ENCODE results near the gene GPSM1. TPM values are rescaled to one million over a fixed set of nuclear protein-coding genes. Genes with fewer than 3 reads are reported as not detected.

GPSM1 gene
- total RNA-seq, 2 experiments from 2014 or later, result 10.6 to 11.3 TPM

GRCh38 chr9:136393531-136393930, 66.2 kb downstream of the GPSM1 start:
- Mint-ChIP-seq H3K4me3 (no peak overlapping the region), H3K36me3 (peaks cover 36% of the 10 kb centered on the region), H3K27ac (no peak overlapping the region), H3K9me3 (no peaks in the 10 kb centered on the region), H3K4me1 (ENCODE audit: low read depth) (peaks cover 9% of the 10 kb centered on the region), H3K27me3 (no peaks in the 10 kb centered on the region)
- ChIA-PET POLR2A (no interaction called here), CTCF (interaction anchor here (0.6 kb wide), 1 partner anchor 31 kb away, joined by 3 read pairs; no protein-coding TSS in a partner anchor)
- intact Hi-C loops (cut with micrococcal nuclease), result no loop called here
- no peak for DNase-seq

GRCh38 chr9:136394312-136395019, 67.1 kb downstream of the GPSM1 start:
- no peak overlapping the region for H3K4me3 Mint-ChIP-seq
- H3K9me3 Mint-ChIP-seq, result no peaks in the 10 kb centered on the region
- ChIA-PET POLR2A (no interaction called here), CTCF (interaction anchor here (0.6 kb wide), 1 partner anchor 32 kb away, joined by 3 read pairs; no protein-coding TSS in a partner anchor)
- peaks cover 17% of the 10 kb centered on the region for H3K4me1 Mint-ChIP-seq (ENCODE audit: low read depth)
- DNase-seq, result no peak
- H3K27ac Mint-ChIP-seq, result no peak overlapping the region
- intact Hi-C loops (cut with micrococcal nuclease), result no loop called here
- peaks cover 37% of the 10 kb centered on the region for H3K36me3 Mint-ChIP-seq
- H3K27me3 Mint-ChIP-seq, result no peaks in the 10 kb centered on the region

DNA sequence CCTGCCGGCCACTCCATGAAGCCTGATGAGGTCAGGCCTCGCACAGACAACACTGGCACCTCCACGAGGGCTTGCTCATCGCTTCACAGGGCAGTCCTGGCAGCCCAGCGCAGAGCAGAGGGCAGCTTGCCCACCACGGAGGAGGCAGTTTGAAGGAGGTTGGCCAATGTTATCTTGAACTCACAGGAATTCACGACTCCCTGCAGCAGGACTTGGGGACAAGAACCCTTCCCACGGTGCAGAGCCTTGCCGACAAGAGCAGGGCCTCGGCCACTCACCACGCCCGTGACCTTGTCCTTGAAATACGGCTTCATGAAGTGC, 67.6 kb downstream of the GPSM1 start:
- intact Hi-C loops (cut with micrococcal nuclease), result no loop called here
- no peak overlapping the region for H3K27ac Mint-ChIP-seq
- no peak for DNase-seq
- peaks cover 17% of the 10 kb centered on the region for H3K4me1 Mint-ChIP-seq (ENCODE audit: low read depth)
- no peak overlapping the region for H3K4me3 Mint-ChIP-seq
- peaks cover 35% of the 10 kb centered on the region for H3K36me3 Mint-ChIP-seq
- POLR2A ChIA-PET, result no interaction called here
- H3K9me3 Mint-ChIP-seq, result no peaks in the 10 kb centered on the region
- CTCF ChIA-PET, result interaction anchor here (0.9 kb wide), 1 partner anchor 32 kb away, joined by 3 read pairs; no protein-coding TSS in a partner anchor
- no peaks in the 10 kb centered on the region for H3K27me3 Mint-ChIP-seq

DNA sequence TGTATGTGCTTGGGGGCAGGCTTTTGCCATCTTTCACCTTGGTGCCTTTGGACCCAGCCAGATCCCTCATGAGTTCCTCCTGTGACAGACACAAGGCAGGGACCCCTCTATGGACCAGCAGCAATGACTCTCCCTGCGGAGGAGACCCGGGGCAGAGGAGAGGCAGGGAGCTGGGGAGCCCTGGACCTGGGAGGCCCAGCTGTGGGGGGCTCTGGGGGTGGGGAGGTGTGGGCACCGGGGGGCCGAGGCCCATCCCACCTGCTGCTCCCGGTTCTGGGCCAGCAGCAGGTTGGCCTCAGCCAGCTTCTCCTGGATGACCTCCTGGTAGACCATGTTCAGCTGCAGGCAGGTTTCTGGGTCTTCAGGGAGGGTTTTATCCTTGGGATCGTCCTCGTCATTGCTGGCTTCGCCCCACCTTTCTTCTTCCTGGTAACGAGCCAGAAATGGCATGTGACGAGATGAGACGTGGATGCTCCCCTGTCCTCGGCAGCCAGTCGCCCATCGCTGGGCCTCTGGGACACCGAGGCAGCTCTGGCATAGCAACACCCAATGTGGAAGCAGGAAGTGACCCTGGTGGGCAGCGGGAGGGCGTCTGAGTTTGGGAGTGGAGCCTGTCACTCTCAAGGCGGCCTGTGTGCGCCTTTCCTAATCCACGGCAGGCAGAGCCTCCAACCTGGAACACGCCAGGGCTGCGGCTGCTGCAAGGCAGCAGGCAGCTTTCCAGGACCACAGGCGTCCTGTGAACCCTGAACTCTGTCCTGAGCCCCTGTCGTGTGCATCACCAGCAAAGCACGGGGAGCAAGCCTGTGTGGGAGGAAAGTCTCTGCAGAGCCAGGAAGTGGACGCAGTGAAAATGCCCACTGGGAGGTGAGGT, 68.2 kb downstream of the GPSM1 start:
- H3K4me1 Mint-ChIP-seq (ENCODE audit: low read depth), result peaks cover 19% of the 10 kb centered on the region
- H3K27me3 Mint-ChIP-seq, result no peaks in the 10 kb centered on the region
- ChIA-PET POLR2A (no interaction called here), CTCF (interaction anchor here (0.9 kb wide), 1 partner anchor 33 kb away, joined by 3 read pairs; no protein-coding TSS in a partner anchor)
- intact Hi-C loops (cut with micrococcal nuclease), result no loop called here
- no peak overlapping the region for H3K4me3 Mint-ChIP-seq
- peaks cover 35% of the 10 kb centered on the region for H3K36me3 Mint-ChIP-seq
- no peak overlapping the region for H3K27ac Mint-ChIP-seq
- H3K9me3 Mint-ChIP-seq, result no peaks in the 10 kb centered on the region
- DNase-seq, result no peak

DNA sequence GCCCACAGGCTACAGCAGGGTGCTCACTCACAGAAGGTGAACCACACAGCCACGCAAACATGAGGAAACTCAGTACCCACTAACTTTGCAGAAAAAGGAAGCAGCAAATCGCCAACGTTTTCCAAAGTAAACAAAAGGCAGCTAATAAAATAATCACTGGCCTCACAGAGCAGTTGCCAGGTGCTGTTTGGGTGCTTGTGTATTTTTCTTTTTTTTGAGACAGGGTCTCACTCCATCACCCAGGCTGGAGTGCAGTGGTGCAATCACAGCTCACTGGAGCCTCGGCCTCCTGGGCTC, 68.8 kb downstream of the GPSM1 start:
- Mint-ChIP-seq H3K4me3 (no peak overlapping the region), H3K36me3 (peaks cover 35% of the 10 kb centered on the region), H3K27ac (no peak overlapping the region), H3K27me3 (no peaks in the 10 kb centered on the region), H3K9me3 (no peaks in the 10 kb centered on the region), H3K4me1 (ENCODE audit: low read depth) (peaks cover 22% of the 10 kb centered on the region)
- ChIA-PET CTCF (no interaction called here), POLR2A (no interaction called here)
- no peak for DNase-seq
- intact Hi-C loops (cut with micrococcal nuclease), result no loop called here

DNA sequence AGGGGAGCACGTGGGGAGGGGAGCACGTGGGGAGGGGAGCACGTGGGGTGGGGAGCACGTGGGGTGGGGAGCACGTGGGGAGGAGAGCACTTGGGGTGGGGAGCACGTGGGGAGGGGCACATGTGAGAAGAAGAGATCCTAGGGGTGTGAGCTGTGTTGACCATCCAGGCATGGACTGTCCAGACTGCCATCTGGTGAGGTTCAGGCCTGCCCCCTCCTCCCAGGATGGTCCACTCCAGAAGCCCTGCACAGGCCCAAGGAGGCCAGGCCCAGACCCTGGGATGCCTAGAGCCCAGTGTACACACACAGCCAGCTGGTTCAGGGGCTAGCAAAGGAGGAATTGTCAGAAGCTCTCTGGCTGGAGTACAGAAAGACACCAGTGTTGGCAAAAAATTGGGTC, 70.3 kb downstream of the GPSM1 start:
- H3K27ac Mint-ChIP-seq, result no peak overlapping the region
- H3K36me3 Mint-ChIP-seq, result peaks cover 40% of the 10 kb centered on the region
- DNase-seq, result no peak
- ChIA-PET POLR2A (no interaction called here), CTCF (interaction anchor here (1.0 kb wide), 1 partner anchor 34 kb away, joined by 3 read pairs; the partner anchor contains the start of gene DNLZ)
- H3K4me1 Mint-ChIP-seq (ENCODE audit: low read depth), result peaks cover 29% of the 10 kb centered on the region
- intact Hi-C loops (cut with micrococcal nuclease), result no loop called here
- H3K27me3 Mint-ChIP-seq, result no peaks in the 10 kb centered on the region
- H3K9me3 Mint-ChIP-seq, result no peaks in the 10 kb centered on the region
- H3K4me3 Mint-ChIP-seq, result no peak overlapping the region

DNA sequence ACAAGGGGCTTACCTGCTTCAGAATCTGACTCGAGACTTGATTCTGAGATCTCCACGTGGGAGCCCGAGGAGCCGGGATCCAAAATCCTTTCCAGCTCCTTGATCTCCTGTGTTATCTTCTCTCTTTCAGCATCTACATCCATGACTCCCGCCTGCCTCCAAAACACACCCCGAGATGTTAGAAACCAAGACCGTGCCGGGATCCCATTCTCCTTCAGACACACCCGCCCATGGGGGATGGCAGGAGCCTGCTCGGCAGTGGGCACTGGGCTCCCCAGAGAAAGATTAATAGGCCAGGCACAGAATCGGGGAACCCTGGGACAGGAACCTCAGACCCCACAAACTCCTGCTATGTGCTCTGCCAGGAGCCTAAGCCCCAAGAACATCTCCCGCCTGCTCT, 70.9 kb downstream of the GPSM1 start:
- H3K36me3 Mint-ChIP-seq, result peaks cover 41% of the 10 kb centered on the region
- DNase-seq, result no peak
- peak overlapping the region; percentile 83 for H3K4me3 Mint-ChIP-seq
- no peaks in the 10 kb centered on the region for H3K9me3 Mint-ChIP-seq
- H3K27me3 Mint-ChIP-seq, result no peaks in the 10 kb centered on the region
- H3K4me1 Mint-ChIP-seq (ENCODE audit: low read depth), result peaks cover 30% of the 10 kb centered on the region
- H3K27ac Mint-ChIP-seq, result no peak overlapping the region
- ChIA-PET CTCF (interaction anchor here (1.0 kb wide), 1 partner anchor 35 kb away, joined by 3 read pairs; the partner anchor contains the start of gene DNLZ), POLR2A (interaction anchor here (1.0 kb wide), 1 partner anchor 11 kb away, joined by 3 read pairs; no protein-coding TSS in a partner anchor)
- intact Hi-C loops (cut with micrococcal nuclease), result no loop called here

DNA sequence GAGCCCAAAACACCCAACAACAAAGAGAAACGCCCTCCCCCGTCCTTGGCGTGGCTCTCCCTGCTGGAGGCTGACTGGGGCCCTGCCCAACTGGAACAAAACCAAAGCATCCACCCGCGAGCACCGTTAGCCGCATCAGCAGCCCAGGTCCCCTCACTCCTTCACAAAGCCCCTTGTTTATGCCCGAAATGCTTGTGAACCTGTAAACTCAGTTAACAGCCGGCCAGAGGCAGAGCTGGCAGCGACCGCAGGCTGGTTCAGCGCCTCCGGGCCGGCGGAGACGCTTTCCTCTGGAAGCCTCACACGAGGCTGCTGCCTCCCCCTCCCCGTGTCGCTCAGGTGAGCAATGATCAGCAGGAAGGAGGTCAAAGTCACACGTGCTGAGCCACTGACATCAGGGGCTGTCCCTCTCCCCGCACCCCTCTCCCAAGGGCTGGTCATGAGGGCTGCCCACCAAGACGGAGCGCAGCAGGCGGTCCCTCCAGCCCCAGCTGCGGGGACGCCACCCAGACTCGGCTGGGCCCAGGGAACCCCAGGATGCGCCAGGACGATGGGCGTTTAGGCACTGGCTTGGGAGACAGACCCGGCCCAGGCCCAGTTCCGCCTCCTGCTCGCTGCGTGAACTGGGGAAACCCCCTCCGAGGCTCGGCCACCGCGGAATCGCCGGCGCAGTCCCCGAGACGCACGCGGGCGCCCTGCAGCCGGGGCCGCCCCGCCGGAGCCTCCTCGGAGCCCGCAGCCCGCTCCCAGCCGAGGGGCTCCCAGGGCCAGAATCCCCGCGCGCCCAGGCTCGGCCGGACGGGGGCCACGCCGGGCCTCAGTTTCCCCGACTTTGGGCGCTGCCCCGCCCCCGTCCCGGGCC, 72.1 kb downstream of the GPSM1 start:
- Mint-ChIP-seq H3K27ac (peak overlapping the region; percentile 76), H3K27me3 (no peaks in the 10 kb centered on the region), H3K9me3 (no peaks in the 10 kb centered on the region), H3K4me1 (ENCODE audit: low read depth) (peaks cover 42% of the 10 kb centered on the region), H3K36me3 (peaks cover 40% of the 10 kb centered on the region), H3K4me3 (peak overlapping the region; percentile 83)
- ChIA-PET POLR2A (interaction anchor here (1.0 kb wide), 1 partner anchor 12 kb away, joined by 3 read pairs; no protein-coding TSS in a partner anchor), CTCF (interaction anchor here (1.2 to 2.5 kb wide), 4 partner anchors 10 to 86 kb away, joined by 5 to 19 read pairs (median 10); partner anchors contain the start of genes DNLZ, ENTR1 and PMPCA)
- intact Hi-C loops (cut with micrococcal nuclease), result loop anchor here (5.0 kb wide), 1 partner anchor 38 kb away; the partner anchor contains the start of gene INPP5E
- DNase-seq, result peak; percentile 60

DNA sequence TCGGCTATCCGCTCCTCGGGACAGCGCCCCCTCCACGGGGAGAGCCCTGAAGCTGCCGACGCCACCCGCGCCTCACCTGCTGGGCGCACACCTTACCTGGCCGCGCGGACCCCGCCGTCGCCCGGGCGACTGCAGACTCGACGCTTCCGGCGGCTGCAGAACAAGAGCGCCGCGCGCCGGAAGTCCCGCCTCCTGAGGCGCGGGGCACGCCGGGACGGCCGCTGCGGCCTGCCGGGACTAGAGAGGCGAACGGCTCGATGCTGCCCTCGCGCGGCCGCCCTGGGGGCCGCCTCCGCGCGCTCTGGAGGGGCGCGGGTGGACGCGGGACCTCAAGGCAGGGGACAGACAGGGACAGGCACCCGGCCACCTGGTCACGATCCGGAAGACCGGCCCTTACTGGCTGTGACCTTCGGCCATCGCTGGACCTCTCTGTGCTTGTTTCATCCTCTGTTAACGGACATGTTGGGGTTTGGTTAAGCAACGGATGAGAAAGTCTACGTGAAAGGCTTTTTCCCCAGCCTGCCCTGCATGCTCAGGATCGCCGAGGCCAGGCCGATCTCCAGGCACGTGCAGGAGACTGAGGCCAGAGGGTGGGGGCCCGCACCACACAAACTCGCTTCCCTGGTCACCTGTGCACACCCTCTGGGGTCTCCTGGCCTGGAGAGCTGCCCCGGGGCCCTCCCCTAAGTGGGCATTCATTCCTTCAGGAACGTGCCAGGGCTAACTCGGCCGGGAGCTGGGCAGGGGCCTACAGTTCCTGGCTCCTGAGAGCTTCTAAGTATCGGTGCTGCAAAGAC, 72.9 kb downstream of the GPSM1 start, which contains the start of gene SNAPC4:
Gene SNAPC4 (minus strand): TSS at position 133 of the 797 bp plus-strand sequence. CDS start 1,742 bp downstream, outside the sequence.
- Mint-ChIP-seq H3K4me1 (ENCODE audit: low read depth) (peaks cover 50% of the 10 kb centered on the region), H3K36me3 (peaks cover 40% of the 10 kb centered on the region), H3K27ac (peak within 1 kb of the TSS; percentile 76), H3K4me3 (peak within 1 kb of the TSS; percentile 83), H3K9me3 (no peaks in the 10 kb centered on the region), H3K27me3 (no peaks in the 10 kb centered on the region)
- peak; percentile 91 for DNase-seq
- CTCF ChIA-PET, result interaction anchor here (0.7 to 2.5 kb wide), 11 partner anchors 8 to 140 kb away, joined by 3 to 19 read pairs (median 4); partner anchors contain the start of genes DNLZ, ENTR1 and PMPCA
- POLR2A ChIA-PET, result interaction anchor here (0.7 to 1.8 kb wide), 3 partner anchors 9 to 37 kb away, joined by 3 to 7 read pairs (median 5); partner anchors contain the start of genes DNLZ, ENTR1 and PMPCA
- intact Hi-C loops (cut with micrococcal nuclease), result loop anchor here (5.0 kb wide), 1 partner anchor 37 kb away; the partner anchor contains the start of gene INPP5E

GRCh38 chr9:136401173-136401922, 74.0 kb downstream of the GPSM1 start:
- intact Hi-C loops (cut with micrococcal nuclease), result loop anchor here (5.0 kb wide), 1 partner anchor 36 kb away; the partner anchor contains the start of gene INPP5E
- Mint-ChIP-seq H3K9me3 (no peaks in the 10 kb centered on the region), H3K4me1 (ENCODE audit: low read depth) (peaks cover 59% of the 10 kb centered on the region), H3K4me3 (no peak overlapping the region), H3K27me3 (no peaks in the 10 kb centered on the region), H3K27ac (peak overlapping the region; percentile 96), H3K36me3 (peaks cover 44% of the 10 kb centered on the region)
- ChIA-PET CTCF (interaction anchor here (0.6 to 2.5 kb wide), 12 partner anchors 8 to 317 kb away, joined by 3 to 19 read pairs (median 4); partner anchors contain the start of genes DNLZ, ENTR1 and PMPCA), POLR2A (interaction anchor here (0.7 to 1.8 kb wide), 3 partner anchors 8 to 38 kb away, joined by 3 to 7 read pairs (median 5); partner anchors contain the start of genes DNLZ, ENTR1 and PMPCA)
- DNase-seq, result no peak
